ENCODE data around the gene FAM13A. TPM values are rescaled to one million over a fixed set of nuclear protein-coding genes. Genes with fewer than 3 reads are reported as not detected.

FAM13A gene
- total and polyA plus RNA-seq, 9 of the 15 experiments (the other 6 are each of a cell fraction or from before 2014, with no cell fraction given): 11.3 to 23.3 (median 14.7) TPM

GRCh38 chr4:89048906-89049601 lies 7.9 kb downstream of the FAM13A start:
- no peak overlapping the region for H3K4me3 ChIP-seq
- in situ Hi-C loops (cut with MboI): no loop called here
- no peaks in the 10 kb centered on the region for H3K9me3 ChIP-seq (replicated peaks; ENCODE audit: control insufficient read depth, insufficient read depth, low read depth, low read length)

More at GRCh38 chr4:89048906-89049601, 7.9 kb downstream of the FAM13A start:
- H3K27me3 ChIP-seq (ENCODE audit: control insufficient read depth in 2 of 2, insufficient read depth in 2 of 2, low read length in 2 of 2): no peaks in the 10 kb centered on the region
- no TSS peak for BruUV-seq (replicated peaks)
- H3K4me2 ChIP-seq (ENCODE audit: insufficient read depth, low read length): no peak overlapping the region
- H3K4me1 ChIP-seq (replicated peaks in 1 of 2; ENCODE audit: control insufficient read depth in 2 of 2, insufficient read depth in 2 of 2, low read length in 2 of 2): peaks cover 0 to 6% of the 10 kb centered on the region in 2 experiments; a peak in 2 of 5 replicates
- ATAC-seq (no peak), FAIRE-seq (no peak), DNase-seq (ENCODE audit: extremely low read depth in 1 of 4, low spot score in 3 of 4) (no peak)
- ChIA-PET CTCF (ENCODE audit: low intra/inter-chr PET ratio) (no interaction called here), POLR2A (interaction anchor here (1.1 kb wide), 1 partner anchor 9 kb away, joined by 5 read pairs; no protein-coding TSS in a partner anchor)
- H3K36me3 ChIP-seq (ENCODE audit: control insufficient read depth, insufficient read depth, low read length): 0 out of 3 replicates have a peak, but pooled peaks cover 6% of the 10 kb centered on the region
- TF ChIP-seq ZNF408 (CRISPR knock-in tag; IDR thresholded peaks at IDR 0.05; ENCODE audit: low read depth) (no peak), GATAD2B (IDR thresholded peaks at IDR 0.05; ENCODE audit: borderline replicate concordance) (no peak), CBX2 (IDR thresholded peaks at IDR 0.05; ENCODE audit: insufficient read depth, low read length, poor library complexity, severe bottlenecking) (no peak), SNAPC5 (CRISPR knock-in tag; IDR thresholded peaks at IDR 0.05) (no peak), TCF7 (IDR thresholded peaks at IDR 0.05; ENCODE audit: borderline replicate concordance) (no peak), DMBX1 (CRISPR knock-in tag; IDR thresholded peaks at IDR 0.05; ENCODE audit: borderline replicate concordance) (no peak), SRSF9 (IDR thresholded peaks at IDR 0.05; ENCODE audit: borderline replicate concordance, low read depth, low read length) (no peak), GABPB1 (CRISPR knock-in tag; IDR thresholded peaks at IDR 0.05) (no peak), ELK3 (CRISPR knock-in tag; IDR thresholded peaks at IDR 0.05) (no peak), PCBP1 (IDR thresholded peaks at IDR 0.05; ENCODE audit: low read depth, low read length, poor library complexity, severe bottlenecking) (no peak), NRF1 (conservative IDR thresholded peaks at IDR 0.05 in 1 of 2, IDR thresholded peaks at IDR 0.05 in 1 of 2) (no peak), KDM4B (IDR thresholded peaks at IDR 0.05; ENCODE audit: borderline replicate concordance in 2 of 2, low read depth in 1 of 2) (no peak), POLR3G (IDR thresholded peaks at IDR 0.05; ENCODE audit: extremely low read depth, insufficient read length, insufficient replicate concordance) (no peak), POLR2AphosphoS2 (IDR thresholded peaks at IDR 0.05; ENCODE audit: low read length) (no peak), TAF7 (tag; IDR thresholded peaks at IDR 0.05) (no peak), SP2 (IDR thresholded peaks at IDR 0.05; ENCODE audit: extremely low read depth, low read depth, low read length, poor library complexity, severe bottlenecking) (no peak), SRSF1 (IDR thresholded peaks at IDR 0.05; ENCODE audit: low read depth, low read length) (no peak), BCL6 (CRISPR knock-in tag; IDR thresholded peaks at IDR 0.05) (no peak)
- no peak overlapping the region for H2AFZ ChIP-seq (ENCODE audit: low read depth, low read length)
- intact Hi-C loops (cut with micrococcal nuclease): no loop called here
- no peak overlapping the region for H3K9ac ChIP-seq (ENCODE audit: insufficient read depth in 1 of 2, low read depth in 2 of 2, low read length in 2 of 2)
- WGBS (ENCODE audit: insufficient coverage, low coverage, missing lambda C conversion rate): 90% methylated on average over 4 of the region's 4 CpGs
- H3K27ac ChIP-seq (ENCODE audit: extremely low read depth, low read depth, low read length): no peak overlapping the region
- no peaks in the 10 kb centered on the region for H3K9me1 ChIP-seq (ENCODE audit: control insufficient read depth, insufficient read depth, low read length)
- H3K79me2 ChIP-seq (ENCODE audit: control insufficient read depth, insufficient read depth, low read length): peaks cover 87% of the 10 kb centered on the region
- H4K20me1 ChIP-seq (replicated peaks; ENCODE audit: control insufficient read depth, insufficient read depth, low read length): no peaks in the 10 kb centered on the region

All from K562 (cell line).